ENCODE measurements around the gene TTC4. TPM values are rescaled to one million over a fixed set of nuclear protein-coding genes. Genes with fewer than 3 reads are reported as not detected.

Gene TTC4
- total RNA-seq, 1 experiment from 2014 or later, result 25.2 TPM

GRCh38 chr1:54745274-54745673 lies 29.6 kb downstream of the TTC4 start:
- Histone ChIP-seq H3K36me3 (ENCODE audit: control insufficient read depth, insufficient read depth, low read length) (peaks cover 5% of the 10 kb centered on the region; the same call in 1 of the 2 replicates), H3K27ac (ENCODE audit: low read length) (no peak overlapping the region), H3K4me1 (ENCODE audit: control insufficient read depth, insufficient read depth, low read length) (no peaks in the 10 kb centered on the region), H3K4me3 (ENCODE audit: low read depth in 2 of 2, low read length in 2 of 2) (no peak overlapping the region), H3K9me3 (ENCODE audit: control insufficient read depth, insufficient read depth, low read depth, low read length) (no peaks in the 10 kb centered on the region), H3K27me3 (ENCODE audit: control insufficient read depth, insufficient read depth, low read length) (no peaks in the 10 kb centered on the region)
- no peak for TF ChIP-seq TCF7L2 (IDR thresholded peaks at IDR 0.05; ENCODE audit: low read depth, low read length)
- TF ChIP-seq SIN3A (IDR thresholded peaks at IDR 0.05; ENCODE audit: borderline replicate concordance, insufficient read depth, low read depth, low read length), result no peak
- TF ChIP-seq, protein P1, sequence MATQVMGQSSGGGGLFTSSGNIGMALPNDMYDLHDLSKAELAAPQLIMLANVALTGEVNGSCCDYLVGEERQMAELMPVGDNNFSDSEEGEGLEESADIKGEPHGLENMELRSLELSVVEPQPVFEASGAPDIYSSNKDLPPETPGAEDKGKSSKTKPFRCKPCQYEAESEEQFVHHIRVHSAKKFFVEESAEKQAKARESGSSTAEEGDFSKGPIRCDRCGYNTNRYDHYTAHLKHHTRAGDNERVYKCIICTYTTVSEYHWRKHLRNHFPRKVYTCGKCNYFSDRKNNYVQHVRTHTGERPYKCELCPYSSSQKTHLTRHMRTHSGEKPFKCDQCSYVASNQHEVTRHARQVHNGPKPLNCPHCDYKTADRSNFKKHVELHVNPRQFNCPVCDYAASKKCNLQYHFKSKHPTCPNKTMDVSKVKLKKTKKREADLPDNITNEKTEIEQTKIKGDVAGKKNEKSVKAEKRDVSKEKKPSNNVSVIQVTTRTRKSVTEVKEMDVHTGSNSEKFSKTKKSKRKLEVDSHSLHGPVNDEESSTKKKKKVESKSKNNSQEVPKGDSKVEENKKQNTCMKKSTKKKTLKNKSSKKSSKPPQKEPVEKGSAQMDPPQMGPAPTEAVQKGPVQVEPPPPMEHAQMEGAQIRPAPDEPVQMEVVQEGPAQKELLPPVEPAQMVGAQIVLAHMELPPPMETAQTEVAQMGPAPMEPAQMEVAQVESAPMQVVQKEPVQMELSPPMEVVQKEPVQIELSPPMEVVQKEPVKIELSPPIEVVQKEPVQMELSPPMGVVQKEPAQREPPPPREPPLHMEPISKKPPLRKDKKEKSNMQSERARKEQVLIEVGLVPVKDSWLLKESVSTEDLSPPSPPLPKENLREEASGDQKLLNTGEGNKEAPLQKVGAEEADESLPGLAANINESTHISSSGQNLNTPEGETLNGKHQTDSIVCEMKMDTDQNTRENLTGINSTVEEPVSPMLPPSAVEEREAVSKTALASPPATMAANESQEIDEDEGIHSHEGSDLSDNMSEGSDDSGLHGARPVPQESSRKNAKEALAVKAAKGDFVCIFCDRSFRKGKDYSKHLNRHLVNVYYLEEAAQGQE (IDR thresholded peaks at IDR 0.05; ENCODE audit: insufficient read depth in 1 of 2, low read depth in 2 of 2, low read length in 1 of 2), result no peak
- no peak for TF ChIP-seq POLR2AphosphoS5 (IDR thresholded peaks at IDR 0.05; ENCODE audit: low read depth, low read length)
- no peak for TF ChIP-seq CTCF (IDR thresholded peaks at IDR 0.05)
- ChIA-PET POLR2A (no interaction called here), CTCF (no interaction called here)
- ATAC-seq (no peak), DNase-seq (ENCODE audit: low read depth, low spot score) (no peak)
- in situ Hi-C loops (cut with HindIII; ENCODE audit: low pct_unique_long_range_greater_than_20kb, low sequenced_read_pairs), result no loop called here
- intact Hi-C loops (cut with micrococcal nuclease; ENCODE audit: unreplicated experiment), result no loop called here
- BruUV-seq (replicated peaks), result no TSS peak

DNA sequence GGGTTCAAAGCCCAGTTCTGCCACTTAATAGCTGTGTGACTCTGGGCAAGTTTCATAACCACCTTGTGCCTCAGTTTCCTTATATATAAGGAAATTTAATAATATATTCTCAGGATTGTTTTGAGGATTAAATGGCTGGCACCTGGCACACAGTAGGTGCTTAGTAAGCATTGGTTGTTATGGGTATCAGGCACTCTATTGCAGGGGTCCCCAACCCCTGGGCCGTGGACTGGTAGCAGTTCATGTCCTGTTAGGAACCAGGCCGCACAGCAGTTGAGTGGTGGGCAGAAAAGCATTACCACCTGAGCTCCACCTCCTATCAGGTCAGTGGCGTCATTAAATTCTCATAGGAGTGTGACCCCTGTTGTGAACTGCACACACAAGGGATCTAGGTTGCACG lies 30.2 kb downstream of the TTC4 start:
- CTCF ChIA-PET, result no interaction called here

More for the DNA sequence above, 30.2 kb downstream of the TTC4 start:
- H3K9me3 ChIP-seq (ENCODE audit: control insufficient read depth, insufficient read depth, low read depth, low read length), result no peaks in the 10 kb centered on the region
- DNase-seq (ENCODE audit: low read depth, low spot score), result no peak
- no peaks in the 10 kb centered on the region for H3K27me3 ChIP-seq (ENCODE audit: control insufficient read depth, insufficient read depth, low read length)
- intact Hi-C loops (cut with micrococcal nuclease; ENCODE audit: unreplicated experiment), result no loop called here
- no peak overlapping the region for H3K27ac ChIP-seq (ENCODE audit: low read length)
- TF ChIP-seq CTCF (IDR thresholded peaks at IDR 0.05), result no peak
- no peak for TF ChIP-seq TCF7L2 (IDR thresholded peaks at IDR 0.05; ENCODE audit: low read depth, low read length)
- TF ChIP-seq, protein P1 (IDR thresholded peaks at IDR 0.05; ENCODE audit: insufficient read depth in 1 of 2, low read depth in 2 of 2, low read length in 1 of 2), result no peak
- no peak for TF ChIP-seq POLR2AphosphoS5 (IDR thresholded peaks at IDR 0.05; ENCODE audit: low read depth, low read length)
- no peak for ATAC-seq
- POLR2A ChIA-PET, result no interaction called here
- in situ Hi-C loops (cut with HindIII; ENCODE audit: low pct_unique_long_range_greater_than_20kb, low sequenced_read_pairs), result no loop called here
- no peak overlapping the region for H3K4me3 ChIP-seq (ENCODE audit: low read depth in 2 of 2, low read length in 2 of 2)
- BruUV-seq (replicated peaks), result no TSS peak
- peaks cover 4% of the 10 kb centered on the region; the same call in 1 of the 2 replicates for H3K36me3 ChIP-seq (ENCODE audit: control insufficient read depth, insufficient read depth, low read length)
- no peaks in the 10 kb centered on the region for H3K4me1 ChIP-seq (ENCODE audit: control insufficient read depth, insufficient read depth, low read length)

Data from Panc1 (cell line).